H1 (cell line): ENCODE data around the gene SCO1. TPM values are rescaled to one million over a fixed set of nuclear protein-coding genes. Genes with fewer than 3 reads are reported as not detected.

ENCODE experiments used
- BACH1 ChIP-seq: IDR thresholded peaks from 2 replicates; pipeline ENCODE4 v1.6.1; 2012; ENCODE audit warnings: low read length, improper control_type of control experiment
- BCL11A ChIP-seq, 2 experiments: IDR thresholded peaks; one replicate each; pipeline ENCODE4 v1.6.1; 2011; ENCODE audit warnings: low read depth in 2 of 2, low read length in 2 of 2, mild to moderate bottlenecking in 2 of 2
- BRCA1 ChIP-seq: IDR thresholded peaks from 2 replicates; pipeline ENCODE4 v1.6.1; 2012; ENCODE audit warnings: low read depth, low read length, improper control_type of control experiment
- CHD1 ChIP-seq: IDR thresholded peaks from 2 replicates; pipeline ENCODE4 v1.6.1; 2012; ENCODE audit warnings: low read depth, low read length, improper control_type of control experiment
- EZH2 ChIP-seq: fragments of 200-600 bp; sonication (generic); IDR thresholded peaks from 2 replicates; pipeline ENCODE4 v1.7.1; 2012; ENCODE audit warnings: low read depth, mild to moderate bottlenecking, moderate library complexity, low read length, inconsistent platforms; ENCODE audit not compliant: severe bottlenecking
- GABPA ChIP-seq: IDR thresholded peaks from 2 replicates; pipeline ENCODE4 v1.6.1; 2011; ENCODE audit warnings: mild to moderate bottlenecking, low read length, moderate library complexity, borderline replicate concordance; ENCODE audit not compliant: insufficient read depth
- HDAC2 ChIP-seq, 2 experiments: fragments of 300-600 bp in 1 of 2; sonication (generic) in 1 of 2; IDR thresholded peaks; 2 replicates each; pipeline ENCODE4 v1.6.1; 2011 to 2012; ENCODE audit warnings: low read depth in 2 of 2, low read length in 2 of 2, mild to moderate bottlenecking in 2 of 2, moderate library complexity in 2 of 2, borderline replicate concordance in 1 of 2, inconsistent platforms in 1 of 2
- JUN ChIP-seq: IDR thresholded peaks from 2 replicates; pipeline ENCODE4 v1.6.1; 2011; ENCODE audit warnings: low read depth, mild to moderate bottlenecking, improper control_type of control experiment, low read length
- NRF1 ChIP-seq: IDR thresholded peaks from 2 replicates; pipeline ENCODE4 v1.6.1; 2011; ENCODE audit warnings: mild to moderate bottlenecking, low read depth, low read length, improper control_type of control experiment
- POLR2A ChIP-seq, 2 experiments: IDR thresholded peaks; 1 replicate in 1 of 2; 2 replicates in 1 of 2; pipeline ENCODE4 v1.6.1; 2011; ENCODE audit warnings: low read depth in 2 of 2, low read length in 2 of 2, mild to moderate bottlenecking in 2 of 2; ENCODE audit errors: control extremely low read depth in 1 of 2
- POLR2AphosphoS5 ChIP-seq: IDR thresholded peaks from 2 replicates; pipeline ENCODE4 v1.6.1; 2011; ENCODE audit warnings: low read depth, low read length
- RAD21 ChIP-seq, 2 experiments: IDR thresholded peaks in 1 of 2; conservative IDR thresholded peaks in 1 of 2; 2 replicates each; pipeline ENCODE4 v1.6.1; 2011; ENCODE audit warnings: low read depth in 2 of 2, low read length in 2 of 2, improper control_type of control experiment in 1 of 2, inconsistent platforms in 1 of 2, mild to moderate bottlenecking in 1 of 2, moderate library complexity in 1 of 2
- RBBP5 ChIP-seq: IDR thresholded peaks from 2 replicates; pipeline ENCODE4 v1.7.1; 2012; ENCODE audit warnings: low read depth, mild to moderate bottlenecking, inconsistent platforms, low read length, moderate library complexity, borderline replicate concordance
- SAP30 ChIP-seq: fragments of 300-600 bp; sonication (generic); IDR thresholded peaks from 2 replicates; pipeline ENCODE4 v1.7.1; 2012; ENCODE audit warnings: low read length, moderate library complexity, mild to moderate bottlenecking, inconsistent platforms; ENCODE audit not compliant: insufficient read depth, insufficient replicate concordance
- SIN3A ChIP-seq, 2 experiments: IDR thresholded peaks in 1 of 2; conservative IDR thresholded peaks in 1 of 2; 2 replicates each; pipeline ENCODE4 v1.6.1; 2011 to 2012; ENCODE audit warnings: low read length in 2 of 2, improper control_type of control experiment in 1 of 2, low read depth in 1 of 2, mild to moderate bottlenecking in 1 of 2
- SP2 ChIP-seq: IDR thresholded peaks from 2 replicates; pipeline ENCODE4 v1.6.1; 2012; ENCODE audit warnings: mild to moderate bottlenecking, low read length, inconsistent platforms
- SP4 ChIP-seq: IDR thresholded peaks from 2 replicates; pipeline ENCODE4 v1.6.1; 2012; ENCODE audit warnings: low read length, inconsistent platforms
- TAF1 ChIP-seq: IDR thresholded peaks from 2 replicates; pipeline ENCODE4 v1.6.1; 2011; ENCODE audit warnings: mild to moderate bottlenecking, low read depth, low read length
- TBP ChIP-seq: IDR thresholded peaks from 2 replicates; pipeline ENCODE4 v1.6.1; 2011; ENCODE audit warnings: low read depth, low read length, improper control_type of control experiment
- YY1 ChIP-seq: IDR thresholded peaks from 2 replicates; pipeline ENCODE4 v1.6.1; 2011; ENCODE audit warnings: low read depth, mild to moderate bottlenecking, low read length
- polyA plus RNA-seq, 7 experiments: library from polyadenylated mRNA; depleted of rRNA in 3 of 7; stranded (reverse) in 5 of 7; unstranded in 2 of 7; fragments of >200 nt in 5 of 7; fragments of 200-250 nt in 2 of 7; gene quantifications; 1 replicate in 5 of 7; 2 replicates in 1 of 7; 4 replicates in 1 of 7; pipeline versions ENCODE4 v1.2.1 to v1.2.3, GENCODE V29; 2011 to 2013; ENCODE audit warnings: missing spikeins in 2 of 7, mixed read lengths in 2 of 7
- total RNA-seq: library from RNA; stranded (reverse); fragmentation: NEBNext Ultra II Directional; extraction: Animal tissue kit (Norgen Biotek cat#: 25700); gene quantifications from 2 replicates; pipeline ENCODE4 v1.2.1, GENCODE V29; 2021
- TF ChIP-seq, protein P1 (sequence below), 3 experiments: IDR thresholded peaks; 1 replicate in 2 of 3; 2 replicates in 1 of 3; pipeline versions ENCODE4 v1.5.1 to v1.6.1; 2011; ENCODE audit warnings: low read length in 3 of 3, mild to moderate bottlenecking in 3 of 3, inconsistent platforms in 2 of 3, low read depth in 1 of 3, moderate library complexity in 1 of 3; ENCODE audit not compliant: insufficient read depth in 1 of 3; ENCODE audit errors: control extremely low read depth in 1 of 3

SCO1 gene
- total and polyA plus RNA-seq, 2 of the 8 experiments (the other 6 are each of a cell fraction or from before 2014, with no cell fraction given): 18.7 to 61.8 TPM

DNA sequence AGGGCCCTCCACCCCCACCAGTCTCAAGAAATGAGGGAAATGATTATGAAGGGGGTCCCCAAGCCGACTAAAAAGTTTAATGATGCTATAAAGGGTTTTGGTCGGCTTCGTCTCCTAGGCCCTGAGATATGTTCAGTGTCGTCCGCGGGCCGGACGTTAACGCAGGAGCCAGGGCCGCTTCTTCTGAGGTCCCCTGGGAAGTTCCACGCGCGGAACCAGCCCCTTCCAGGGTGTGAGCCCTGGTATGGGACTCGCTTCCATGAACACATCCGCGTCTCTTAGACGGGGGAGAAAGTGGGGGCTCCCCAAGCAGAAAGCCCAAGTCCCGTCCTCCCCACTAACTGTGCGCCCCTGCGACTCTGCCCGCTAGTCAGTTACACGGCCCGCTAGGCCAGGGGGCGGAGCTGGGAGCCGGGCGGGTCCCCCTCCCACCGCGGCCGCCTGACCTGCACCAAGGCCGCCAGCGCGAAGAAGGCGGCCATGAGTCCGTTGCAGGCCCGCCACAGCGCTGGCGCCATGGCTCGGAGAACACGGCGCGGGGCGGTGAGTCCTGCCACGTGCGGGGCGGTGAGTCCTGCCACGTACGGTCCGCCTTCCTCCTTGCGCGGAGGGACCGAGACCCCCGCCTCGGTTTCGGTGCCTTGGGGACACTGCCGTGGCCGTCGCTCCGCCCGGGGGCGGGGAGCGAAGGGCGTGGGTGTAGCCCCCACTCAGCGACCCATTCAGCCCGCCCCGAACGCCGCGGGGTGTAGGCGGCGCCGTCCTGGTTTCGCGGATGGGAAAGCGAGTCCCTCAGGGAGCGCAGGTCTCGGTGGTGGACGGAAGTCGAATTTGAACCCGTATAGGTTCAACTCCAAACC, 32.2 kb upstream of the SCO1 start, which contains the start of gene TMEM220 (continued):
- TF ChIP-seq RBBP5: peak; percentile 79; the same call in 1 of the 2 replicates
- TF ChIP-seq EZH2: no peak
- no peak for TF ChIP-seq SP4
- no peak for TF ChIP-seq BCL11A (IDR thresholded peaks at IDR 0.05; ENCODE audit: low read depth in 2 of 2, low read length in 2 of 2)
- no peak for TF ChIP-seq SP2
- TF ChIP-seq CHD1: no peak
- TF ChIP-seq BACH1: peak; percentile 36
- no peak for TF ChIP-seq JUN
- peak; percentile 68 for TF ChIP-seq TBP
- no peak for TF ChIP-seq GABPA
- TF ChIP-seq, protein P1, sequence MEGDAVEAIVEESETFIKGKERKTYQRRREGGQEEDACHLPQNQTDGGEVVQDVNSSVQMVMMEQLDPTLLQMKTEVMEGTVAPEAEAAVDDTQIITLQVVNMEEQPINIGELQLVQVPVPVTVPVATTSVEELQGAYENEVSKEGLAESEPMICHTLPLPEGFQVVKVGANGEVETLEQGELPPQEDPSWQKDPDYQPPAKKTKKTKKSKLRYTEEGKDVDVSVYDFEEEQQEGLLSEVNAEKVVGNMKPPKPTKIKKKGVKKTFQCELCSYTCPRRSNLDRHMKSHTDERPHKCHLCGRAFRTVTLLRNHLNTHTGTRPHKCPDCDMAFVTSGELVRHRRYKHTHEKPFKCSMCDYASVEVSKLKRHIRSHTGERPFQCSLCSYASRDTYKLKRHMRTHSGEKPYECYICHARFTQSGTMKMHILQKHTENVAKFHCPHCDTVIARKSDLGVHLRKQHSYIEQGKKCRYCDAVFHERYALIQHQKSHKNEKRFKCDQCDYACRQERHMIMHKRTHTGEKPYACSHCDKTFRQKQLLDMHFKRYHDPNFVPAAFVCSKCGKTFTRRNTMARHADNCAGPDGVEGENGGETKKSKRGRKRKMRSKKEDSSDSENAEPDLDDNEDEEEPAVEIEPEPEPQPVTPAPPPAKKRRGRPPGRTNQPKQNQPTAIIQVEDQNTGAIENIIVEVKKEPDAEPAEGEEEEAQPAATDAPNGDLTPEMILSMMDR (IDR thresholded peaks at IDR 0.05; ENCODE audit: control extremely low read depth in 1 of 3, insufficient read depth in 1 of 3, low read depth in 1 of 3, low read length in 3 of 3): no peak
- peak; percentile 71 to 90 for TF ChIP-seq POLR2A (IDR thresholded peaks at IDR 0.05; ENCODE audit: control extremely low read depth in 1 of 2, low read depth in 2 of 2, low read length in 2 of 2)
- TF ChIP-seq BRCA1: no peak
- TF ChIP-seq YY1: peak; percentile 90
- TF ChIP-seq RAD21 (IDR thresholded peaks at IDR 0.05 in 1 of 2, conservative IDR thresholded peaks at IDR 0.05 in 1 of 2; ENCODE audit: low read depth in 2 of 2, low read length in 2 of 2): no peak
- TF ChIP-seq NRF1: no peak
- TF ChIP-seq HDAC2 (IDR thresholded peaks at IDR 0.05; ENCODE audit: borderline replicate concordance in 1 of 2, low read depth in 2 of 2, low read length in 2 of 2): 0 out of 4 replicates have a peak, but pooled peaks of 1 of the 2 experiments have one; percentile 58
- 0 out of 4 replicates have a peak, but pooled peaks of 1 of the 2 experiments have one; percentile 23 for TF ChIP-seq SIN3A (conservative IDR thresholded peaks at IDR 0.05 in 1 of 2, IDR thresholded peaks at IDR 0.05 in 1 of 2; ENCODE audit: low read depth in 1 of 2, low read length in 2 of 2)
- TF ChIP-seq SAP30: no peak
- peak; percentile 71 for TF ChIP-seq TAF1
- peak; percentile 90; the same call in 1 of the 2 replicates for TF ChIP-seq POLR2AphosphoS5
